Left renal pelvis (tissue), 4 donors: Measurements from ENCODE around the gene SFRP5. TPM values are rescaled to one million over a fixed set of nuclear protein-coding genes. Genes with fewer than 3 reads are reported as not detected.

Experiments
- DNase-seq, 4 donors: peaks; one replicate each; pipeline ENCODE4 v3.0.0-alpha.2; 2013; ENCODE audit warnings: low read depth in 4 of 4, low spot score in 3 of 4
- polyA plus RNA-seq, 4 donors: library from polyadenylated mRNA; unstranded; fragments of 120-200 nt; gene quantifications; one replicate each; pipeline ENCODE4 v1.2.1, GENCODE V29; 2013; ENCODE audit not compliant: insufficient read length in 4 of 4

The SFRP5 gene, protein sequence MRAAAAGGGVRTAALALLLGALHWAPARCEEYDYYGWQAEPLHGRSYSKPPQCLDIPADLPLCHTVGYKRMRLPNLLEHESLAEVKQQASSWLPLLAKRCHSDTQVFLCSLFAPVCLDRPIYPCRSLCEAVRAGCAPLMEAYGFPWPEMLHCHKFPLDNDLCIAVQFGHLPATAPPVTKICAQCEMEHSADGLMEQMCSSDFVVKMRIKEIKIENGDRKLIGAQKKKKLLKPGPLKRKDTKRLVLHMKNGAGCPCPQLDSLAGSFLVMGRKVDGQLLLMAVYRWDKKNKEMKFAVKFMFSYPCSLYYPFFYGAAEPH
- polyA plus RNA-seq = under 1 TPM; 0.11 to 0.68 (median 0.19) TPM

DNA sequence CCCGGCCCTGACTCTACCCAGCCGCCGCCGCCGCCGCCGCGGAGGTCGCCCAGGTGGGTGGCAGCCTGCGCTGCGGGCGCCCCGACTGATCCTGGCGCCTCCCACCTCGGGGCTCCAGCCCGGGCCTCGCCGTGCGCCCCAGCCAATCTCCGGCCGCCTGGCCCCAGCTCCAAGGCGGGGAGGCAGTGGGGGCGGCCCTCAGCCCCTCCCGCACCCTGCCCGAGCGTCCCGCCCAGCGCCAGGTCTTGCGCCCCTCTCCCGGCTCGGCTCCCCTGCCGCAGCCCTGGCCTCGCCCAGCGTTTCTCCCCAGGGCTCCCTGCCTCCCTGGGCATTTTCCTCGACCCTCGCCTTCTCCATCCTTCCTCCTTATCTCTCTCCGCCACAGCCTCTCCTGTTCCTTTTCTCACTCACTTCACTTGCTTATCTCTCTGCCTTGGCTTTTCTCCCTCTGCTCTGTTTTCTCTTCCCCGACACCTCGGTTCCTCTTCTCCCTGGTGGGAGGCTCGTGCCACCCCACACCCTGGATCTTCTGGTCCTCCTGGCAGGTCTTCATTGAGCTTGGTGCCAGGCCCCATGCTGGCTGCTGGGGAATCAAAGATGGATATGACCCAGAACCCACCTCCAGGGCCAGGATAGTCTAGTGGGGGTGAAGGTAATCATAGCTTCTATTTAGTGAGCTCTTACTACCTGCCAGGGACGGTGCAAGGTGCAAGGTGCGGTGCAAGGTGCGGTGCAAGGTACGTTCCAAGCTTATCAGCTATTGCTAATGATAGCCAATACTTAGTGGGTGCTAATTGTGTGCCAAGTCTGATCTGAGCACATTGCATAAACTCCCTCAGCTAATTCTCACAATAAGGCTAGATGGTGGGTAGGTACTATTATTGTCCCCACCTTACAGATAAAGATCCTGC lies at the start of gene SFRP5:
TSS of gene SFRP5 (minus strand) at position 87 of the 911 bp plus-strand sequence. CDS start 166 bp downstream, outside the sequence.
- no peak for DNase-seq

DNA sequence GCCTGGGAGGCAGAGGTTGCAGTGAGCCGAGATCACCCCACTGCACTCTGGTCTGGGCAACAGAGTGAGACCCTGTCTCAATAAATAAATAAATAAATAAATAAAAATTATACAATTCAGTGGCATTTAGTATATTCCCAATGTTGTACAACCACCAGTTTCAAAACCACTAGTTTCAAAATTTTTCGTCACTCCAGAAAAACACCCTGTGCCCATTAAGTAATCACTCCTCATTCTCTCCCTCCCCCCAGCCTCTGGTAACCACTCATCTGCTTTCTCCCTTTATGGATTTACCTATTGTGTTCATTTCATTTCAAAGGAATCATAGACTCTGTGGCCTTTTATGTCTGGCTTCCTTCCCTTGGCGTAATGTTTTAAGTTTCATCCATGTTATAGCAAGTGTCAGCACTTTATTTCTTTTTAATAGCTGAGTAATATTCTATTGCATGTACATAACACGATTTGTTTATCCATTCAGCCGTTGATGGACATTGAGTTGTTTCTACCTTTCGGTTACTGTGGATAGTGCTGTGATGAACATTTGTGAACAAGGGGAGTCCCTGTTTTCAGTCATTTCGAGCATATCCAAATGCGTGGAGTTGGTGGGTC lies 48.4 kb upstream of the SFRP5 start:
- no peak for DNase-seq

DNA sequence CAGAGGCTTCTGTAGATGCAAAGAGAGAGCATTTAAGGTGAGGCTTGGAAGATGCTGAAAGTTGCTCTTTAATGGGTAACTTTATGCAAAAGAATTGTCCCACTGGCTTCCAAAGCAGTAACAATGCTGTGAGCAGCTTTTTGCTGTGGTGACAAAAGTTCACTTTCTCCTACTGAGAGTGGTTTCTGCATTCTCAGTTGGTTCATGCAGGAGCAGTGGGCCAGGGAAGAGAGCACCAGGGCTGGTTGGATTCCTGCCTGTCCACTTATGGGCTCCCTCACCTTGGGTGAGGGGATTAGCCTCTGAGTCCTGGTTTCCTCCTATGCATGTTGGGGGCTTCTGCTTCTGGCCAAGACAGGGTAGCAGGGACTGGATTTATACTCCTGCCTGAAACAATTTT lies 46.8 kb upstream of the SFRP5 start:
- DNase-seq = no peak

DNA sequence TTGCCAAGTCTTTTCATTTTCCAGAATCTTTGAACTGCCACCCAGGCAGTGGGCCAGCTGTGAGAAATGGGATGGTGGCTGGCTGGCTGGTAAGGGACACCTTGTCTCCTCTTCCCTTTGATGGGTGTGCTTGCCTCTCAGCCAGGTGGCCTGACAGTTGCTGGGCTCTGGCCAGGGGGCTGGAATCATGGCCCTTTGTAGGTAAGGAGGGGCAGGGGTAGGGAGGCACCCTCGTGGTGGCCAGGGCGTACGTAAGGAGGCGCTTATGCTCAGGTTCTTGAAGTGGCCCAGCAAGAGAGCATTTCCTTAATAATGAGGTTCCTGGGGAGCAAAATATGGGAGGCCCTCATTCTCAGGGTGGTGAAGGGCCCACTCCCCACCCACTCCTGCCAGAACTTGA lies 44.8 kb upstream of the SFRP5 start:
- DNase-seq = no peak

DNA sequence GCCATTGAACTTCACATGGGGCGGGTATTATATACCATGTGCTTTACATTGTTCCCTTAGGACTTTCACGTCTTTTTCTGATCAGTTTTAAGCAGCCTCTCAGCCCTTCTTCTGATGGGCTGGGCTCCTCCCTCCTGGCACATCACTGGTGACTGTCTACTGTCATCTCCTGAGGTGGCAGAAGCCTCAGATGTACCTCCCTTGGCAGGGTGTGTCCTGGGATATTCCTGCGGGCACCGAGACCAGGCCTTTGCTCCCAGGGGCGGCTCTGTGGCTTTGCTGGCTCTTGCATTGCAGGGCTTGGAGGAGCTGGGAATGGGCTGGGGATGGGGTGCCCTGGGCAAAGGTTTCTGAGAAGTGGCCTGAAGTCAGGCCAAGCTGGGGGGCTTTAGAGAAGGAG lies 43.2 kb upstream of the SFRP5 start:
- no peak for DNase-seq

DNA sequence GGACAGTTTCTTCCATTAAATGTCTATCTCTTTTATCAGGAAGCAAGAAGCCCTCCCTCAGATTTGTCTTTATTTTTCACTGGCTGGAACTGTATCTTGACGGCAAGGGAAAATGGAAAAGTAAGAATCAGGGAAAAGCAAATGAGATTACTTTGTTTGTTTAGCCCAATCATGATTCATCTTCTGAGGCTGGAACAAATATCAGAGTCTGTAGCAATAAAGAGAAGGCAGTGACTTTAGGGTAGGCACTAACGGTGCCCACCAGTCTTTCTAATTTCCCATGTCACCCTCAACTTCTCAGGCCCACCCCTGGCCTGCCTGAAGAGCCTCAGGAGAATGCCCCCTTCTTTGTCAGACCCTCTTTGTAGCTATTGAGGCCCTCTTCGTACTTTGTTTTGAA lies 41.5 kb upstream of the SFRP5 start:
- no peak for DNase-seq

DNA sequence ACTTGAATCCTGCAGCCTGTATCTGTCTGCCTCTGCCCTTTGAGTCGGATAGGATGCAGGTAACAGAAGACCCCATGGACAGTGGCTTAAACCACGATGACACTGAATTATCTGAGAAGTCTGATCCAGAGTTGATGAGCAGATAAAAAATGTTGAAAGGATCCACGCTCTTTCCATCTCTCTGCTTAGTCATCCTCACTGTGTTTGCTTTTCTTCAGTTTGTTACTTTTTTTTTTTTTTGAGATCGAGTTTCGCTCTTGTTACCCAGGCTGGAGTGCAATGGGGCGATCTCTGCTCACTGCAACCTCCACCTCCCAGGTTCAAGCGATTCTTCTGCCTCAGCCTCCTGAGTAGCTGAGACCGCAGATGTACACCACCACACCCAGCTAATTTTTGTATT lies 40.9 kb upstream of the SFRP5 start:
- DNase-seq = no peak

DNA sequence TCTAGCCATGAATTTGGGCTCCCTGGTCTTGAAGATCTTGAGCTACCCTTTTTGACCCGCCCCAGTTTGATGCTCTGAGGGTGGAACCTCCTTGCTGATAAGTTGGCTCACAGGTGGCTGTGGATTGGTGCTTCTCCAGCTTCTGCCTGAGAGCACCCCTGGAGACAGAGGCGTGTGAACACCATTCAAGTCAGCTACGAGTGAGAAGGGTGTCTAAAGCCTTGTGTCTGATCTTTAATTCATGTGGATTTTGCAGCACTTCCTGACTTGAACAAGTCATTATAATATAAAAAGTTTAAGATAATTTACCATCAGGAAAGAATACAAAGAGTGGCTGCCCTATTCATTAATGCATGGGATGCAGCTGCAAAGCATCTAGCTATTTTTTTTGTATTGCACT lies 40.2 kb upstream of the SFRP5 start:
- no peak for DNase-seq

DNA sequence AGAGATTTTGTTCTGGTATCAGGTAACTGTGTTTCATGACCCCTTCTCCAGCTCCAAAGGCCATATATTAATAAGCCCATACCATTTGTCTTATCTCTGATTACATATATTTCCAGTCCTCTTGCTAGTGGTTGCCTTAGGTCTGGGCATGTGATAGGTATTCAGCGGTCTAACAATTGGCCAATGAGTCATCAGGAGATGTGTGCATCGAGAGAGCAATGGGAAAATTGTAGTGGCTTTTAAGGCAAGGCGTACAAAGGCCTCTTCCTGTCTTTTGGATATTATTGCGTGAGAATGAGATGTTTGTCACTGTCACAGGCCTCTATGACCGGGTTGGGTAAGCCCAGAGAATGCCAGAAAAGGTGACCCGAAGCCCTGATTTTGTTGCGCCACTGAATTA lies 38.6 kb upstream of the SFRP5 start:
- no peak for DNase-seq

DNA sequence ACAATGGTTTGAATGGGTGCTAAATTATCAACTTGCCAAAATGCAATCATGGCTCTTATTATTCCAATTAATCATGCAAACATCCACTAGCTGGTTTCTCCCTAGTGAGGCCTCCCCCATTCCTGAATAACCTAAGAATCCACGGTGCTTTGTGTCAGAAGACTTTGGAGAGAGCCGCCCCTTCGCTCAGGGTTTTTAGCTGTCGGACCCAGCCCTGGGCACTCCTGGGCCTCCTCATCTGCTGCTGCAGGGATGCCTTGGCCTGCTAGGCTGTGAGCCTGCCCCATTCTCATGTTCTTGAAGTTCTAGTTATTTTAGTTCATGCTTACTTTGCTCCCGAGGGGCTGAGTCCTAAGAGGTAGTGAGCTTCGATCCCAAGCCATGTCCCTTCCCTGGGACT lies 34.1 kb upstream of the SFRP5 start:
- DNase-seq = no peak

DNA sequence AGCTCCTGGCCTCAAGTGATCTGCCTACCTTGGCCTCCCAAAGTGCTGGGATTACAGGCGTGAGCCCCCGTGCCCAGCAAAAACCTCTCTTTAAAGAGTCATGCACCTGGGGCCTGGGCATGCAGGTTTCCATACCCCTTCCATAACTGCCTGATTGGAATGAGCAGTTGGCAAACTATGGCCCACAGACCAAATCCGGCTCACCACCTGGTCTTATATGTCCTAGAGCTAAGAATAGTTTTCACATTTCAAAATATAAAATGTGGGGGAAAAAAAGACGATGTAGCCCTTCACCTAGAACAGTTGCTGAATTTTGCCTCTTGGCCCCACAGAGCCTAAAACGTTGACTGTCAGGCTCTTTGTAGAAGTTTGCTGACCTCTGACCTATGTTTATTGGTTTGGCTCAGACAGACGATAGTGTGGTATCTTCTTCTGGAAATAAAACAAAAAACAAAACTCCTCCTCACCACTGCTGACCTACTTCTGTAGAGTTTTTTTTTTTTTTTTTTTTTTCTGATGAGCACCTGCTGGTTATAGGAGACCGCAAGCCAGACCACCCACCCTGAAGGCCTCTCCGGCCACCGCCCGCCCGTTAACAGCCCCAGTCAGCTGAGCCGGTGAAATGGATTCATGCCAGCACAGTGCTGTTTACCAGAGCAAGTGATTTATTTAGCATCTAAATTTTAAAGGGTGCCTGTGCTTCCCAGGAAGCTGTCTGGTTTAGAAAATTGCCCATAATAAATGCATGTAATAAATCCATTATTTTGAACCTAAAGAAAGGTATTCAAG lies 33.5 kb upstream of the SFRP5 start:
- no peak for DNase-seq

DNA sequence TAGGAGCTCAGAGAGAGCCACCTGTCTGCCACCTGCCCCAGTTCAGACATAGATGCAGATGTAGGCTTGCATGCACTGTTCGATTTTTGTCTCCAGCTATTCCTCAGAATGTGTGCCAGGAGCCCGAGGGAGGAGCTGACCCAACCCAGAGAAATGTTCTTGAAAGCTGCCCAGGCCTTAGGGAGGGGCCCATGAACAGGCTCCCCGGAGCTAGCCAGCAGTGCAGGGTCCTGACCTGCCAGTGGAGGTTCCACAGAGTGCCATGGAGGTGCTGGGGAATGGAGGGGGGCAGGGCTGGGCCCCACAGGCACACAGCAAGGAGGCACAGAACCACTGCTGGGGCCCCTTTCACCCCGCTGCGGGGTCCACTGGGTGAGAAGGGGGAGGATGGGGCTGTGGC lies 29.6 kb upstream of the SFRP5 start:
- no peak for DNase-seq

DNA sequence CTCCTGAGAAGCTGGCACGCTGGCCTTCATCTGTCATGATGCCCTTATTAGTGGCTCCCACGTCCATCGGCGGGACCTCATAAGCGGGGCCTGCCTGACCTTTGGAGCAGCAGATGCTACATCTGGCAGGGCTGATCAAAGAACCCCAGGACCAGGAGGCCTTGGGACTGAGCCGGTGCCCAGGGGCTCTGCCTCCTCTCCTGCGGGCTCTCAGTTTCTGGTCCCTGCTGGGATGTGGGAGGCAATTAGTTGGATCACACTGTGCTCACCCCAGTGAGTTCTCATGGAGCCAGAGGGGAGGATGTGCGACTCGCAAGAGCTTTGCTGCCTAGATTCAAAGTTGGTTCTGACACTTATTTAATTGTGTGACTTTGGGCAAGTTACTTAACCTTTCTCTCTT lies 28.7 kb upstream of the SFRP5 start:
- no peak for DNase-seq

DNA sequence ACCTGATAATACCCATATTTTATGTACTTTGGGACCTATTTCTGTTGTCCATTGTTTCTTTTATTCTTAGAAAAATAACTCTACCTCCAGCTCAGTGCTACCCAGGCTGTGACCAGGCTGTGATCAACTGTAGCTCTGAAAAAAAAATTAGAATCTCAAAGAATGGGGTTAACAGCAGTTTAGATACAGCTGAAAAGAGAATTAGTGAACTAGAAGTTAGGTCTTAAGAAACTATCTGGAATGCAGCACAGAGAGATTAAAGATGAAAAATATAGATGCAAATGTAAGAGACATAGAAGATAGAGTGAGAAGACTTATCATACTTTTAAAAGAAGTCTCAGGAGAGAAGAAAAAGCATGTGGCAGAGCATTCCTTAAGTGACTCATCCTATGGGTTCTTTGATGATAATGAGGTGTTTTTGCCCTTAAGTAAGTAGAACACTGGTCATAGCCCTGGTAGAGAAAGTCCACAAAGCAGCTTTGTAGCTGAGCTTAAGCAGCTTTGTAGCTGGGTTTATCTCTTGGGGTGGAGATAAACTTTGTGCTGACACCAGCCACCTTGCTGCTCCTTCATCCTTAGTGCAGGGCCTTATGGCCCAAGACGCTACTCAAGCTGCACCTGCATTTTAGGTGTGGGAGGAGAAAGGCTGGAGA lies 27.3 kb upstream of the SFRP5 start:
- DNase-seq = no peak

DNA sequence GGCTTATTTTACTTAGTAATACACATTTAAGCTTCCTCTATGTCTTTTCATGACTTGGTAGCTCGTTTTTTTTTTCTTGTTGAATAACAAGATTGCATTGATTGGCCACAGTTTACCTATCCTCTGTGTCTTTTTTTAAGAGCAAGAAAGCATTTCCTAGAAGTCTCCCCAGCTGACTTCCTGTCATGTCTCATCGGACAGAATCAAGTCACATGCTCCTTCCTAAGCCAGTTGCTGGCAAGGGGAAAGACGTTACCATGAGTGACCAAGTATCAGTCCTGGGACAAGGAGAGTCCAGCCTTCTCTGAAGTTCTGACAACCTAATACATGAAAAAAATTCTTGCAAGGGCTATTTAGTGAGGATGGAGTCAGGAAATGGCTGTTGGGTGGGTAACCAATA lies 24.9 kb upstream of the SFRP5 start:
- DNase-seq = no peak

DNA sequence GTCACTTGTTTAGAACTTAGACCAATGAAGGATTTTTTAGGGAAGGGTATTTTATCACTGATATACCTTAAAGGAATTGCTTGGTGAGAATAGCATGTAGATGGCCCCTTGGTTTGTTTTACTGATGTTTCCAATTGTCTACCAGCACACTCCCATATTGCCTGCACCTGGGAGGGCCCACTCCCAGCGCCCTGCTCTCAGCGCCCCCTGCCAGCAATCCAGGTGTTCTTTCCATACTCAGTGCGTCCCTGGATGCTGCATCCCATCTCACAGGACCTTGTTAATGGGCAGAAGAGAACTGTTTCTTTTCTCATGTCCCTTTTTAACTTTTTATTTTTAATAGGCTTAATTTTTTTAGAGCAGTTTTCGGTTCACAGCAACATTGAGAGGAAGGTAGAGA lies 24.1 kb upstream of the SFRP5 start:
- DNase-seq = no peak

DNA sequence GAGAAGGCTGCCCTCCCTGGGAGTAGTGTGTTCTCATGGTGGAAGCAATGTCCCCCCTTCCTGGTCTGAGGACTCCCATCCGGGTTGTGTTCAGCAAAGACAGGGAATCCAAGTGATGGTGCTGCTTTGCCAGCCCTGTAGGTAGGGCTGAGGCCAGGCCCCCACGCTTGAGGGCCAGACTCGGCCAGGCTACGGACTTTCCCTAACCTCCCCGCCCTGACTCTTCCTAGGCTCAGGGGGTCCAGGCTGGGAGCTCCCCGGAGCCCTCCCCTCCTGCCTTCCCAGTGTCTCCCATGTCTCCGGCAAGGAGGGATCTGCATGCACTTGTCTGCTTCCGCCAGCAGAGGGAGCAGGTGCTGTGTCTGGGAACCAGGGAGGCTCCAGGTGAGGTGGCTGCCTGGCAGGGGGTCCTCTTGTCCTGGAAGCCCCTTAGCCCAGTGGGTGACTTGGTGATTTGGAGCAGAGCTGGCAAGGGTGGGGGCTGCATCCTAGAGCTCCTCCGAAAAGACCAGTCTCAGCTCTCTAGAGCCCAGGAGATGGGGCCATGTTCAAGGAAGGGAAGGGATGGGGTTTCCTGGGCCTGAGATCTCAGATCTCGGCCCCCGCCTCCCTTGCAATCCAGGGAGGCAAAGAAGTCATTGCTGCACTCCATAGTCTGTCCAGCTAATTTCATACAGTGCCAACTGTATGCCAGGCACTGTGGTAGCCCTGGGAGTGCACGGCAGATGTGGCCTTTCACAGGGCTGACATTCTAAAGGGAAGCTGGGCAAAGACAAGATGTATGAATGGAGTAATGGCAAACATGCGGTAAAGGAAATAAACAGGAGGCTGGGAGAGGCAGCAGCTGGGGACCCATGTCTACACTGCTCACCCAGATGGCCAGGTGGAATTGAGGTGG lies 20.3 kb upstream of the SFRP5 start:
- DNase-seq = no peak

DNA sequence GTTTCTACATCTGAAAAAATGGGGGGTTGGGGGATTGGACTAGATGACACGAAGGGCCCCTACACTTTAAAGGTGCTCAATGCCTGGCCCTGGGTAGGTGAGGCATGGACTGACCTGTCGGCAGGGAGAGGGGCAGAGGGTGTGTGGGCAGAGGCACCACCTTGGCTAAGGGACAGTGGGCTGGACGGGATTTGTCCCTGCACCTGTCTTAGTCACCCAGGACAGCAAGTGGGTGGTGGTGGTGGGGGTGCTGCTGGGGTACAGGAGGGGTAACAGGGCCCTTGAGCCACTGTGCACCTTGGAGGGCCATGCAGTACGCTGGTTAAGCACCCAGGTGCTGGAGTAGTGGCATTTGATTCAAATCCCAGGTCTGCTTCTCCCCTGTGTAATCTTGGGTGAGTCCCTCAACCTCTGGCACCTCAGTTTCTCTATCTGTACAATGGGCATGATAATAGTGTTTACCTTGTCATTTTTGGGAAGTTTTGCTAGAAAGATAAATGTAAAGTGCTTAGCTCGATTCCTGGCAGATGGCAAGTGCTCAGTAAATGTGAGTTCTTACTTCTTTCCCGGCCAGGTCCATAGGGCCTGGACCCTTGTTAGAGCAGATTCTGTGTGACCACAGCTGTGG lies 18.1 kb upstream of the SFRP5 start:
- no peak for DNase-seq
